ENCODE measurements around the gene GRM2.

The GRM2 gene

GRCh38 chr3:51698209-51698608 is 8.7 kb upstream of the GRM2 start:
- H3K27ac ChIP-seq: no peak overlapping the region
- no peak for TF ChIP-seq CTCF (conservative IDR thresholded peaks at IDR 0.05)

- TF ChIP-seq CTCF (conservative IDR thresholded peaks at IDR 0.05): no peak
- no peak overlapping the region for H3K27ac ChIP-seq
Measured at GRCh38 chr3:51700403-51700802, 6.5 kb upstream of the GRM2 start.

GRCh38 chr3:51702156-51702555 is 4.7 kb upstream of the GRM2 start:
- H3K27ac ChIP-seq: no peak overlapping the region
- no peak for TF ChIP-seq CTCF (conservative IDR thresholded peaks at IDR 0.05)

- no peak for TF ChIP-seq CTCF (conservative IDR thresholded peaks at IDR 0.05)
- H3K27ac ChIP-seq: no peak overlapping the region
Measured at GRCh38 chr3:51703068-51703760, 3.7 kb upstream of the GRM2 start.

- H3K27ac ChIP-seq: no peak overlapping the region
- TF ChIP-seq CTCF (conservative IDR thresholded peaks at IDR 0.05): no peak
Measured at GRCh38 chr3:51703761-51704510, 2.9 kb upstream of the GRM2 start.

GRCh38 chr3:51704511-51704950 is 2.3 kb upstream of the GRM2 start:
- TF ChIP-seq CTCF (conservative IDR thresholded peaks at IDR 0.05): no peak
- no peak overlapping the region for H3K27ac ChIP-seq

- H3K27ac ChIP-seq: no peak overlapping the region
- no peak for TF ChIP-seq CTCF (conservative IDR thresholded peaks at IDR 0.05)
Measured at GRCh38 chr3:51705276-51706020, 1.4 kb upstream of the GRM2 start.
